ENCODE data around the gene ZBTB18.

GRCh38 chr1:244010703-244011123, 40.4 kb upstream of the ZBTB18 start:
- TF ChIP-seq PATZ1 (CRISPR knock-in tag; IDR thresholded peaks at IDR 0.05; ENCODE audit: borderline replicate concordance) (no peak), ZFP3 (CRISPR knock-in tag; IDR thresholded peaks at IDR 0.05) (no peak), POU6F1 (CRISPR knock-in tag; IDR thresholded peaks at IDR 0.05; ENCODE audit: borderline replicate concordance, low read depth) (no peak), RARB (CRISPR knock-in tag; IDR thresholded peaks at IDR 0.05) (no peak), OSR1 (CRISPR knock-in tag; IDR thresholded peaks at IDR 0.05) (no peak), ZNF70 (CRISPR knock-in tag; IDR thresholded peaks at IDR 0.05) (no peak), GLIS3 (CRISPR knock-in tag; IDR thresholded peaks at IDR 0.05) (no peak), ZFP30 (CRISPR knock-in tag; IDR thresholded peaks at IDR 0.05) (no peak), ZNF565 (CRISPR knock-in tag; conservative IDR thresholded peaks at IDR 0.05; ENCODE audit: low read depth) (no peak), BACH2 (CRISPR knock-in tag; IDR thresholded peaks at IDR 0.05; ENCODE audit: borderline replicate concordance) (no peak), CREB5 (CRISPR knock-in tag; IDR thresholded peaks at IDR 0.05; ENCODE audit: low read depth) (no peak), ARNTL (CRISPR knock-in tag; IDR thresholded peaks at IDR 0.05; ENCODE audit: borderline replicate concordance, low read depth) (no peak), CSRNP3 (CRISPR knock-in tag; IDR thresholded peaks at IDR 0.05) (no peak)

Measured in SK-N-SH treated with all-trans-retinoic acid at 6 μM for 48 hours (cell line).